Activated CD4-positive, alpha-beta memory T cell treated with anti-CD3 and anti-CD28 coated beads for 36 hours (primary cell): ENCODE measurements around the gene MTUS2. TPM values are rescaled to one million over a fixed set of nuclear protein-coding genes. Genes with fewer than 3 reads are reported as not detected.
"Not testable (repeated sequence)": the region's sequence is repeated elsewhere in the genome, so short reads cannot be mapped to it uniquely, and the experiment has no call there.

Source experiments
- CTCF ChIA-PET: fragments of 350-600 bp; sonication (Branson Sonifier 250); formaldehyde crosslinking; loops from one replicate; lab custom pipeline; 2021; ENCODE audit warnings: antibody characterized with exemption, inconsistent platforms; lab: Charles Lee
- POLR2A ChIA-PET: fragments of 350-600 bp; sonication (Branson Sonifier 250); formaldehyde crosslinking; loops from one replicate; lab custom pipeline; 2021; ENCODE audit warnings: antibody characterized with exemption; lab: Charles Lee
- DNase-seq: peaks from one replicate; pipeline ENCODE4 v3.0.0-alpha.2; 2020
- H3K27ac Mint-ChIP-seq: one replicate; pipeline ENCODE4 v1.8.0; 2021; ENCODE audit warnings: mixed read lengths
- H3K27me3 Mint-ChIP-seq: one replicate; pipeline ENCODE4 v1.8.0; 2021; ENCODE audit warnings: mixed read lengths
- H3K36me3 Mint-ChIP-seq: one replicate; pipeline ENCODE4 v1.8.0; 2021; ENCODE audit warnings: mixed read lengths
- H3K4me1 Mint-ChIP-seq: one replicate; pipeline ENCODE4 v1.8.0; 2021; ENCODE audit warnings: low read depth, mixed read lengths
- H3K4me3 Mint-ChIP-seq: one replicate; pipeline ENCODE4 v1.8.0; 2021; ENCODE audit warnings: mild to moderate bottlenecking, mixed read lengths
- H3K9me3 Mint-ChIP-seq: one replicate; pipeline ENCODE4 v1.8.0; 2021; ENCODE audit warnings: mixed read lengths
- intact Hi-C: fragments of 100-400 bp; cut with micrococcal nuclease; formaldehyde crosslinking; loops from one replicate; pipeline ENCODE4 v1.15.1; 2023
- total RNA-seq, 2 experiments: library from RNA; stranded (reverse); gene quantifications; one replicate each; pipeline ENCODE4 v1.2.3, GENCODE V29; 2021

MTUS2 gene
- total RNA-seq, 2 experiments from 2014 or later, result not detected

- POLR2A ChIA-PET, result no interaction called here
Measured at GRCh38 chr13:28967029-28967915, 147.1 kb downstream of the MTUS2 start.

GRCh38 chr13:28976195-28976594 is 156.1 kb downstream of the MTUS2 start:
- no peak for DNase-seq
- peaks cover 2% of the 10 kb centered on the region for H3K27me3 Mint-ChIP-seq
- ChIA-PET CTCF (no interaction called here), POLR2A (no interaction called here)
- H3K27ac Mint-ChIP-seq, result no peak overlapping the region
- H3K4me1 Mint-ChIP-seq, result no peaks in the 10 kb centered on the region
- H3K4me3 Mint-ChIP-seq, result no peak overlapping the region
- H3K9me3 Mint-ChIP-seq, result no peaks in the 10 kb centered on the region
- intact Hi-C loops, result no loop called here
- H3K36me3 Mint-ChIP-seq, result no peaks in the 10 kb centered on the region

More at GRCh38 chr13:28967029-28967915, 147.1 kb downstream of the MTUS2 start:
- H3K27ac Mint-ChIP-seq, result no peak overlapping the region
- H3K36me3 Mint-ChIP-seq, result no peaks in the 10 kb centered on the region
- H3K9me3 Mint-ChIP-seq, result no peaks in the 10 kb centered on the region
- intact Hi-C loops, result no loop called here
- CTCF ChIA-PET, result no interaction called here
- H3K27me3 Mint-ChIP-seq, result no peaks in the 10 kb centered on the region
- no peak for DNase-seq
- no peak overlapping the region for H3K4me3 Mint-ChIP-seq
- no peaks in the 10 kb centered on the region for H3K4me1 Mint-ChIP-seq

GRCh38 chr13:28976636-28977035 is 156.5 kb downstream of the MTUS2 start:
- ChIA-PET POLR2A (no interaction called here), CTCF (no interaction called here)
- no peak overlapping the region for H3K27ac Mint-ChIP-seq
- H3K9me3 Mint-ChIP-seq, result no peaks in the 10 kb centered on the region
- H3K4me3 Mint-ChIP-seq, result no peak overlapping the region
- H3K36me3 Mint-ChIP-seq, result no peaks in the 10 kb centered on the region
- peaks cover 2% of the 10 kb centered on the region for H3K27me3 Mint-ChIP-seq
- no peaks in the 10 kb centered on the region for H3K4me1 Mint-ChIP-seq
- DNase-seq, result no peak
- intact Hi-C loops, result no loop called here

GRCh38 chr13:28978574-28978973 is 158.4 kb downstream of the MTUS2 start:
- Mint-ChIP-seq H3K4me3 (no peak overlapping the region), H3K9me3 (no peaks in the 10 kb centered on the region), H3K36me3 (no peaks in the 10 kb centered on the region), H3K4me1 (no peaks in the 10 kb centered on the region), H3K27me3 (peaks cover 2% of the 10 kb centered on the region), H3K27ac (no peak overlapping the region)
- ChIA-PET CTCF (interaction anchor here (0.7 kb wide), 1 partner anchor 10 kb away, joined by 4 read pairs; no protein-coding TSS in a partner anchor), POLR2A (no interaction called here)
- DNase-seq, result no peak
- intact Hi-C loops, result no loop called here

GRCh38 chr13:28981530-28981929 is 161.4 kb downstream of the MTUS2 start:
- H3K9me3 Mint-ChIP-seq, result no peaks in the 10 kb centered on the region
- H3K27me3 Mint-ChIP-seq, result peaks cover 1% of the 10 kb centered on the region
- intact Hi-C loops, result no loop called here
- ChIA-PET CTCF (no interaction called here), POLR2A (no interaction called here)
- no peaks in the 10 kb centered on the region for H3K36me3 Mint-ChIP-seq
- no peak overlapping the region for H3K4me3 Mint-ChIP-seq
- no peaks in the 10 kb centered on the region for H3K4me1 Mint-ChIP-seq
- H3K27ac Mint-ChIP-seq, result no peak overlapping the region
- no peak for DNase-seq

- intact Hi-C loops, result no loop called here
- H3K4me3 Mint-ChIP-seq, result no peak overlapping the region
- H3K27ac Mint-ChIP-seq, result no peak overlapping the region
- peaks cover 1% of the 10 kb centered on the region for H3K27me3 Mint-ChIP-seq
- H3K36me3 Mint-ChIP-seq, result no peaks in the 10 kb centered on the region
- POLR2A ChIA-PET, result no interaction called here
- no peaks in the 10 kb centered on the region for H3K9me3 Mint-ChIP-seq
- CTCF ChIA-PET, result no interaction called here
- DNase-seq, result no peak
- H3K4me1 Mint-ChIP-seq, result no peaks in the 10 kb centered on the region
Measured at GRCh38 chr13:28983641-28984040, 163.5 kb downstream of the MTUS2 start.

GRCh38 chr13:28984326-28984725 is 164.2 kb downstream of the MTUS2 start:
- Mint-ChIP-seq H3K4me3 (no peak overlapping the region), H3K4me1 (no peaks in the 10 kb centered on the region), H3K9me3 (no peaks in the 10 kb centered on the region), H3K27ac (no peak overlapping the region), H3K36me3 (no peaks in the 10 kb centered on the region), H3K27me3 (peaks cover 1% of the 10 kb centered on the region)
- ChIA-PET POLR2A (no interaction called here), CTCF (no interaction called here)
- no peak for DNase-seq
- intact Hi-C loops, result no loop called here

GRCh38 chr13:28984825-28985224 is 164.7 kb downstream of the MTUS2 start:
- no peaks in the 10 kb centered on the region for H3K36me3 Mint-ChIP-seq
- intact Hi-C loops, result no loop called here
- ChIA-PET POLR2A (no interaction called here), CTCF (no interaction called here)
- no peak overlapping the region for H3K27ac Mint-ChIP-seq
- no peak overlapping the region for H3K4me3 Mint-ChIP-seq
- DNase-seq, result no peak
- no peaks in the 10 kb centered on the region for H3K4me1 Mint-ChIP-seq
- H3K27me3 Mint-ChIP-seq, result peaks cover 1% of the 10 kb centered on the region
- no peaks in the 10 kb centered on the region for H3K9me3 Mint-ChIP-seq

- H3K9me3 Mint-ChIP-seq, H3K4me1 Mint-ChIP-seq, DNase-seq, H3K27me3 Mint-ChIP-seq, H3K4me3 Mint-ChIP-seq, CTCF ChIA-PET, POLR2A ChIA-PET, H3K27ac Mint-ChIP-seq, H3K36me3 Mint-ChIP-seq, intact Hi-C loops: not testable (repeated sequence)
Measured at GRCh38 chr13:28990378-28990777, 170.2 kb downstream of the MTUS2 start.

- Mint-ChIP-seq H3K27me3 (no peaks in the 10 kb centered on the region), H3K4me1 (no peaks in the 10 kb centered on the region), H3K36me3 (no peaks in the 10 kb centered on the region), H3K4me3 (no peak overlapping the region), H3K9me3 (peaks cover 5% of the 10 kb centered on the region), H3K27ac (no peak overlapping the region)
- DNase-seq, result no peak
- ChIA-PET CTCF (interaction anchor here (0.6 kb wide), 1 partner anchor 112 kb away, joined by 3 read pairs; no protein-coding TSS in a partner anchor), POLR2A (no interaction called here)
- intact Hi-C loops, result no loop called here
Measured at GRCh38 chr13:28991764-28992163, 171.6 kb downstream of the MTUS2 start.

- ChIA-PET POLR2A (no interaction called here), CTCF (no interaction called here)
- Mint-ChIP-seq H3K36me3 (no peaks in the 10 kb centered on the region), H3K27ac (no peak overlapping the region), H3K4me3 (no peak overlapping the region), H3K9me3 (peaks cover 8% of the 10 kb centered on the region), H3K4me1 (no peaks in the 10 kb centered on the region), H3K27me3 (no peaks in the 10 kb centered on the region)
- intact Hi-C loops, result no loop called here
- no peak for DNase-seq
Measured at GRCh38 chr13:29000826-29001225, 180.7 kb downstream of the MTUS2 start.

- POLR2A ChIA-PET, result no interaction called here
- H3K4me1 Mint-ChIP-seq, result no peaks in the 10 kb centered on the region
Measured at GRCh38 chr13:29005035-29005762, 185.1 kb downstream of the MTUS2 start.

More at GRCh38 chr13:29005035-29005762, 185.1 kb downstream of the MTUS2 start:
- Mint-ChIP-seq H3K36me3 (no peaks in the 10 kb centered on the region), H3K27me3 (no peaks in the 10 kb centered on the region), H3K27ac (no peak overlapping the region), H3K4me3 (no peak overlapping the region), H3K9me3 (peaks cover 3% of the 10 kb centered on the region)
- intact Hi-C loops, result no loop called here
- CTCF ChIA-PET, result no interaction called here
- DNase-seq, result no peak
